Measurements from ENCODE around the gene VAV2. TPM values are rescaled to one million over a fixed set of nuclear protein-coding genes. Genes with fewer than 3 reads are reported as not detected.

The VAV2 gene
- polyA plus RNA-seq, 2 of the 4 experiments (the other 2 are of a cell fraction): 9.8 to 21.4 TPM

- 91% methylated on average over 12 of the region's 12 CpGs for WGBS (ENCODE audit: missing lambda C conversion rate)
- Histone ChIP-seq H3K27ac (no peak overlapping the region), H3K4me2 (no peak overlapping the region), H3K4me1 (peaks cover 15% of the 10 kb centered on the region), H3K4me3 (no peak overlapping the region), H3K9me3 (peaks cover 5% of the 10 kb centered on the region; the same call in 2 of the 3 replicates)
- POLR2A ChIA-PET: interaction anchor here (0.7 kb wide), 1 partner anchor 259 kb away, joined by 4 read pairs; no protein-coding TSS in a partner anchor
- no peak for DNase-seq (ENCODE audit: low read depth in 1 of 2, low spot score in 1 of 2)
- TF ChIP-seq RFX5 (IDR thresholded peaks at IDR 0.05): no peak
- TF ChIP-seq USF2 (IDR thresholded peaks at IDR 0.05): no peak
- TF ChIP-seq SREBF2 (IDR thresholded peaks at IDR 0.05): no peak
- TF ChIP-seq JUN (IDR thresholded peaks at IDR 0.05): no peak
- TF ChIP-seq CHD4 (IDR thresholded peaks at IDR 0.05; ENCODE audit: borderline replicate concordance): no peak
- no peak for TF ChIP-seq ZFP36 (IDR thresholded peaks at IDR 0.05; ENCODE audit: borderline replicate concordance, partially characterized antibody)
- TF ChIP-seq NR3C1 (IDR thresholded peaks at IDR 0.05): no peak
- no peak for TF ChIP-seq KDM1A (IDR thresholded peaks at IDR 0.05; ENCODE audit: low read depth)
- no peak for TF ChIP-seq FOSL2 (IDR thresholded peaks at IDR 0.05)
- no peak for TF ChIP-seq FOSL2 (CRISPR knock-in tag; IDR thresholded peaks at IDR 0.05)
- TF ChIP-seq ZC3H11A (IDR thresholded peaks at IDR 0.05): no peak
- TF ChIP-seq EHF (CRISPR knock-in tag; IDR thresholded peaks at IDR 0.05): no peak
- no peak for TF ChIP-seq ZSCAN20 (CRISPR knock-in tag; IDR thresholded peaks at IDR 0.05)
- no peak for TF ChIP-seq HES2 (IDR thresholded peaks at IDR 0.05)
- no peak for TF ChIP-seq SMC3 (IDR thresholded peaks at IDR 0.05)
- no peak for TF ChIP-seq MAX (IDR thresholded peaks at IDR 0.05)
- no peak for TF ChIP-seq HEYL (CRISPR knock-in tag; IDR thresholded peaks at IDR 0.05)
- no peak for TF ChIP-seq PBX3 (IDR thresholded peaks at IDR 0.05)
- no peak for TF ChIP-seq RNF2 (IDR thresholded peaks at IDR 0.05; ENCODE audit: borderline replicate concordance, low read depth)
- CTCF ChIA-PET: interaction anchor here (0.6 to 1.6 kb wide), 3 partner anchors 12 to 950 kb away, joined by 3 to 7 read pairs (median 3); no protein-coding TSS in a partner anchor
- ATAC-seq: peak in 1 of 2 experiments; percentile 37; a peak in 3 of 6 replicates
- FAIRE-seq: no peak
Observed at GRCh38 chr9:133968428-133968827, 23.7 kb downstream of the VAV2 start.

- DNase-seq (ENCODE audit: low read depth in 1 of 2, low spot score in 1 of 2) (no peak), FAIRE-seq (no peak), ATAC-seq (no peak)
- ChIA-PET CTCF (interaction anchor here (0.7 to 1.6 kb wide), 2 partner anchors 26 to 322 kb away, joined by 3 to 7 read pairs; no protein-coding TSS in a partner anchor), POLR2A (no interaction called here)
- peaks cover 14% of the 10 kb centered on the region for H3K4me1 ChIP-seq
- no peak overlapping the region for H3K27ac ChIP-seq
- no peak overlapping the region for H3K4me3 ChIP-seq
- whole genome bisulfite sequencing (ENCODE audit: missing lambda C conversion rate): 86% methylated on average over 7 of the region's 7 CpGs
- peaks cover 5% of the 10 kb centered on the region; the same call in 2 of the 3 replicates for H3K9me3 ChIP-seq
- H3K4me2 ChIP-seq: no peak overlapping the region
- TF ChIP-seq ELK1 (IDR thresholded peaks at IDR 0.05; ENCODE audit: low read depth, low read length): no peak
- TF ChIP-seq HEYL (CRISPR knock-in tag; IDR thresholded peaks at IDR 0.05): no peak
- no peak for TF ChIP-seq HOXB13 (CRISPR knock-in tag; IDR thresholded peaks at IDR 0.05; ENCODE audit: low read depth)
- TF ChIP-seq PHF8 (IDR thresholded peaks at IDR 0.05; ENCODE audit: borderline replicate concordance, low read depth): no peak
- no peak for TF ChIP-seq HES2 (IDR thresholded peaks at IDR 0.05)
- no peak for TF ChIP-seq USF2 (IDR thresholded peaks at IDR 0.05)
- TF ChIP-seq FOSL2 (IDR thresholded peaks at IDR 0.05): no peak
- no peak for TF ChIP-seq FOSL2 (CRISPR knock-in tag; IDR thresholded peaks at IDR 0.05)
- TF ChIP-seq ZNF302 (CRISPR knock-in tag; IDR thresholded peaks at IDR 0.05): no peak
- TF ChIP-seq RAD21 (conservative IDR thresholded peaks at IDR 0.05 in 1 of 2, IDR thresholded peaks at IDR 0.05 in 1 of 2): no peak
- no peak for TF ChIP-seq RARB (CRISPR knock-in tag; IDR thresholded peaks at IDR 0.05)
- TF ChIP-seq CHD2 (IDR thresholded peaks at IDR 0.05; ENCODE audit: low read length, partially characterized antibody): no peak
Observed at GRCh38 chr9:133967024-133967741, 24.9 kb downstream of the VAV2 start.

Measured in A549 (cell line).